ENCODE measurements around the gene MORC1.
A peak's percentile ranks its signal among the peaks of the same experiment; 100 is the strongest.

Gene MORC1

GRCh38 chr3:108918866-108919265 is 199.1 kb downstream of the MORC1 start:
- no peak for DNase-seq
- Mint-ChIP-seq H3K27ac (no peak overlapping the region), H3K9me3 (no peaks in the 10 kb centered on the region), H3K36me3 (no peaks in the 10 kb centered on the region), H3K4me3 (no peak overlapping the region), H3K27me3 (peaks cover 18% of the 10 kb centered on the region), H3K4me1 (peaks cover 12% of the 10 kb centered on the region)
- CTCF ChIA-PET: interaction anchor here (7.2 kb wide), 1 partner anchor 254 kb away, joined by 125 read pairs; no protein-coding TSS in a partner anchor

- peak overlapping the region; percentile 24 for H3K27ac Mint-ChIP-seq
- peak; percentile 78 for DNase-seq
- no peaks in the 10 kb centered on the region for H3K36me3 Mint-ChIP-seq
- no peaks in the 10 kb centered on the region for H3K9me3 Mint-ChIP-seq
- peaks cover 17% of the 10 kb centered on the region for H3K4me1 Mint-ChIP-seq
- peak overlapping the region; percentile 15 for H3K4me3 Mint-ChIP-seq
- CTCF ChIA-PET: interaction anchor here (0.6 to 7.2 kb wide), 38 partner anchors 9 to 437 kb away, joined by 3 to 125 read pairs (median 4); partner anchors contain the start of gene TRAT1
- peaks cover 9% of the 10 kb centered on the region for H3K27me3 Mint-ChIP-seq
Measured at GRCh38 chr3:108914774-108915641, 202.9 kb downstream of the MORC1 start.

- CTCF ChIA-PET: interaction anchor here (0.6 kb wide), 1 partner anchor 422 kb away, joined by 3 read pairs; no protein-coding TSS in a partner anchor
- Mint-ChIP-seq H3K27ac (no peak overlapping the region), H3K4me1 (peaks cover 14% of the 10 kb centered on the region), H3K4me3 (no peak overlapping the region), H3K36me3 (no peaks in the 10 kb centered on the region), H3K27me3 (peaks cover 4% of the 10 kb centered on the region), H3K9me3 (no peaks in the 10 kb centered on the region)
- no peak for DNase-seq
Measured at GRCh38 chr3:108909799-108910198, 208.1 kb downstream of the MORC1 start.

Data from activated naive CD4-positive, alpha-beta T cell treated with anti-CD3 and anti-CD28 coated beads, Interleukin-2, amount 10 ng/mL, durations not matched to agents 7 days and 5 days (primary cell).